GM19455 (cell line): ENCODE measurements around the gene ZBTB44.

Experiments
- ATAC-seq: cut with Tn5 transposase; IDR thresholded peaks from one replicate; pipeline ENCODE4 v1.9.1; 2021; ENCODE audit not compliant: unreplicated experiment

ZBTB44 gene

GRCh38 chr11:130215531-130216220, 99.0 kb downstream of the ZBTB44 start:
- no peak for ATAC-seq

GRCh38 chr11:130214861-130215530, 99.7 kb downstream of the ZBTB44 start:
- ATAC-seq, result no peak

DNA sequence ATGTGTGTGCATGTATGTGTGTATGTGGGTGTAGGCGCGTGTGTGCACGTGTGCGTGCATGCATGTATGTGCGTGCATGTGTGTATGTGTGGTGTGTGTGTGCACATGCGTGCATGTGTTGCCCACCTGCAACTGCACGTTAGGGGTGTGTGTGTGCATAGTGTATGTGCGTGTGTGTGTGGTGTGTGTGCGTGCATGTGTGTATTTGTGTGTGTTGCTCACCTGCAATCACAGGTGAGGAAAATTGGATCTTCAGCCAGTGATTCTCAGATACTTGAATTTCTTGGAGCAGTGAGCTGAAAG, 100.8 kb downstream of the ZBTB44 start:
- ATAC-seq, result no peak

DNA sequence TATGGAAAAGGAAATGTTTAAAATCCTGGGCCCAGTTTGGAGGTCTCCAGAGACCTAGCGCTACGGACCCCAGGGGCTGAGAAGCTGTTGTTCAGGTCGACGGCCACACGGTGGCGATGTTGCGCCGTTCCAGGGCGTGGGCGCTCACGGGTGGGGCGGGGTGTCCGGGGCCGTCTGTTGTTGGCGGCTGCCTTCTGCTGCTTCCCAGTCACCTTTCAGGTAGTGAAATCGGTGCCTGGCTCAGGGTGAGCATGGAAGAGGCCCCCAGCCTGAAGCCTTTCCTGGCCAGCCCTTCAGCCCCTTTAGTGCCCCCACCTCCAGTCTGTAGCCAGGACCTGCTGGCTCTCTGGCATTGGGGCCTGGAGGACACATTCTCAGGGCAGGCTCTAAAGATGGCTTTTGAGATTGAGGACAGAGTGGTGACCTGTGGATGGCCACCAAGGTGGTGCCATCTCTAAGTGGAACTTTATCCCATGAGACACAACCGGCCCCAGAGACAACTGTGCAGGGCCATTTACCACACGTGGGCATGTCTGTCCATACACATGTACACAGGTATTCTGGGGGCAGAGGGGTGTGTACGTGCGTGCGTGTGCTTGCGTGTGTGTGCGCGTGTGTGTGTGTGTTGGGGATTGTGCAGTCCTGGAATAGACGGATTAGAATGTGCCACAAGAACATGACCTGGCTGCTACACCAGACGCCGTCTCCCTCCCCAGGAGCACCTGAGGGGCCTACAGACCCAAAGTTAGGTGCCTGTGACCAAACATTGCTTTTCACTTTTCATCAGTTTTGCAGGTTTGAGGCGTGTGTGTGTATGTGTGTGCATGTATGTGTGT, 101.4 kb downstream of the ZBTB44 start:
- ATAC-seq, result peak; percentile 74

DNA sequence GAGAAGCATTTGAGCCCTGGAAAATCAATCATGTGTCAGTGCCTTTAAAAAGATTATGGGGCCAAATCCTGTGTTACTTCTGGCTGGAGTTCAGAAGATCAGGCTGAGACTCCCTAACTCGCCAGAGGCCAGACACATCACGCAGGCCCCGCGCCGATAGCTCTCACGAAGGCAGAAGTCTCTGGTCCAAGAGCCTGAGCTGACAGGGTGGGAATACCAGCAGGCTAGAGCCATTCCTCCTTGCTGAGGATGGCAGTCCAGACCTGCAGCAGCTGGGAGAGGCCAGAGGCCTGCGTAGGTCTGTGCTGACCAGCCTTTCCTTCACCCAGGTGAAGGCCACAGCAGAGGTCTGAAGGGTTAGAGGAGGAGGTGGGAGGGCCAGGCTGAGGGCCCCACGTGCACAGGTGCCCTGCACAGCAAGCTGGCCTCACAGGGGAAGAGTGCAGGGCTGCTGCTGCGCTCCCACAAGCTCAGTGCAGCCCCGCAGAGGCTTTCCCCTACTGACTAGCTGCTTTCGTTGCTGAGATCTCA, 102.2 kb downstream of the ZBTB44 start:
- ATAC-seq, result no peak

DNA sequence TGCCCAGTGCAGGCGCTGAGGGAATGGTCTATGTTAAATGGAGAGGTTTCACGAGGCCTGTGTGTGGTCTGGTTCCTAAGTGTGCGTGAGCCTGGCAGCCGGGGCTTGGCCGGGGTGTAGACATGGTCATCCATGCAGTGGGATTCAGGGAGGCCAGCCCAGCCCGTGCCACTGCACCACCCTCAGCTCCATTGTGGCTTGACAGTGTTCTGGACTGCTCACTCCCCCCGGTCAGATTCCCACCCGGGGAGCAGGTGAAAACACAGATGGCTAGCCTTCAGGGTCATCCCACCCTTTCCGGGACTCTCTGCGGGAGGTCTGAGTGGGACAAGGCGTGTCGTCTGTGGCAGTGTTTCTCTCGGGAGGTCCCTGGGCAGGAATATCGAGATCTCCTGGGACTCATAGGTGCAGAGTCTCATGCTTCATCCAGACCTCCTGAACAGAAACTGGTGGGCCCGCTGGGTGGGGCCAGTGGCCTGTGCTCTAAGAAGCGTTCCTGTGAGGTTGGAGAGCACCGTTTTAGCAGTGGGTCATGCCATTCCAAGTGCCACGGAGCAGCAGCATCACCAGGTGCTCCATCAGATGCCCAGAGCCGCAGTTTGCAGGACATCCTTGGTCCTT, 102.8 kb downstream of the ZBTB44 start:
- no peak for ATAC-seq

DNA sequence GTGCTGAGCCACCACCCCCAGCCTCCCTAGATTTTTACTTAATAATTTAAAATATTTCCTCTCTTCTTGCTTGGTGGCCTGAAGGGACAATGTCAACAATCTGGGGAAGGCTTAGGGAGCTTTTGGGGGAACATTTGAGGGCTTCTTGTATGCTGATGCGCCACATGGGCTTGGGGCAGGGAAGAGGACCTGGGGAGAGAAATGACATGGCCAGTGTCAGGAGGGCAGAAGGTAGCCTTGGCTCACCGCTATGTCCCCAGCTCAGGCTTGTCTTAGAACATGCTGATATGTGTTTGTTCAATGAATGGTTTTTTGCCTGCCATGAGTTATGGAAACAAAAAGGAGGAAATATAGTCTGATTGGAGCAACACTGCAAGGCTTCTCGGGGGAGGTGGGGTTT, 103.6 kb downstream of the ZBTB44 start:
- ATAC-seq, result no peak

DNA sequence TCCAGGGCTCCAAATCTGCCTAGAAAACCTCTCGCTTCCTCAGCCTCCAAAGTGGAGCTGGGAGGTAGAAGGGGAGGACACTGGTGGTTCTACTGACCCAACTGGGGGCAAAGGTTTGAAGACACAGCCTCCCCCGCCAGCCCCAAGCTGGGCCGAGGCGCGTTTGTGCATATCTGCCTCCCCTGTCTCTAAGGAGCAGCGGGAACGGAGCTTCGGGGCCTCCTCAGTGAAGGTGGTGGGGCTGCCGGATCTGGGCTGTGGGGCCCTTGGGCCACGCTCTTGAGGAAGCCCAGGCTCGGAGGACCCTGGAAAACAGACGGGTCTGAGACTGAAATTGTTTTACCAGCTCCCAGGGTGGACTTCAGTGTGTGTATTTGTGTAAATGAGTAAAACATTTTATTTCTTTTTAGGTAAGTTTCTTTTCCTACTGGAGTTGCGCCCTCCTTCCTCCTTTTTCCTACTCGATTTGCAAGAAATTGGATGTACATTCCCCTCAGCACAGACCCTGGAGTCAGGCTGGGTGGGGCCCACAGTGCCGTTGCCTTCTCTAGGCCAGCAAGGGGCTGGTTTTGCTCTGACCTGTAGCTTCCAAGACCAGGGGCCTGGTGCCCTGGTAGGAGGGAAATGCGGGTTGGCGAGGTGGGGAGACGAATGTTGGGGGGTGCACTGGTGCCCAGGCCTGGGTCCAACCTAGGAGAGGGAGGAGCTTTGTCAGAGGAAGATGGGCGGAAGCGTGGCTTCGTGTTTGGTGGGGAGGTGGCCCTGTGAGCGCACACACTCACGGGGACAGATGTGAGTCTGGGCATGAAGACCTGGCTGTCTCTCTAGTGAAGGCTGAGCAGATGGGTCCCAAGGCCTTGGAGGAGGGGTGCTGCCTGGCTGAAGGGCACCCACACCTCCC, 104.5 kb downstream of the ZBTB44 start:
- no peak for ATAC-seq

DNA sequence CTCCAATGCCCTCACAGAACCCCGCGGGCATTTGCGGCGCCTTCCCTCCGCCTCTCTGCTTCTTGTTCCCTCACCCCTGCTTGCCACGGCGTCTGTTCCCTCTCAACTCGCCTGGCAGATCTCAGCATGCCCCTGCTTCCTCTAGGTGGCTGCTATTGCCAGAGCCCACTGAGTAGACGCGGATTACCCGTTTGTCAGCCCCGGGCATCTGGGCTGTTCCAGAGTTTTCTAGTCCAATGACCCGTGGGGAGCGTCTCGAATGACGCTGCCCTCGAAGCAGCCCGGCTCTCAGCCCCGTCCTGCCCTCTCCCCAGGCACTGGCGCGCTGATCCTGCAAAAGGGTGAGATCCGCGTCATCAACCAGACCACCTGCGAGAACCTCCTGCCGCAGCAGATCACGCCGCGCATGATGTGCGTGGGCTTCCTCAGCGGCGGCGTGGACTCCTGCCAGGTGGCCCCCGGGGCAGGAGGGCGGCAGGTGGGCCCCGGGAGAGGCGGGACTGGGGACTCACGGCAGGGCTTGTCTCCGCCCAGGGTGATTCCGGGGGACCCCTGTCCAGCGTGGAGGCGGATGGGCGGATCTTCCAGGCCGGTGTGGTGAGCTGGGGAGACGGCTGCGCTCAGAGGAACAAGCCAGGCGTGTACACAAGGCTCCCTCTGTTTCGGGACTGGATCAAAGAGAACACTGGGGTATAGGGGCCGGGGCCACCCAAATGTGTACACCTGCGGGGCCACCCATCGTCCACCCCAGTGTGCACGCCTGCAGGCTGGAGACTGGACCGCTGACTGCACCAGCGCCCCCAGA, 105.4 kb downstream of the ZBTB44 start:
- no peak for ATAC-seq

- no peak for ATAC-seq
Measured at GRCh38 chr11:130208241-130209127, 106.2 kb downstream of the ZBTB44 start.

DNA sequence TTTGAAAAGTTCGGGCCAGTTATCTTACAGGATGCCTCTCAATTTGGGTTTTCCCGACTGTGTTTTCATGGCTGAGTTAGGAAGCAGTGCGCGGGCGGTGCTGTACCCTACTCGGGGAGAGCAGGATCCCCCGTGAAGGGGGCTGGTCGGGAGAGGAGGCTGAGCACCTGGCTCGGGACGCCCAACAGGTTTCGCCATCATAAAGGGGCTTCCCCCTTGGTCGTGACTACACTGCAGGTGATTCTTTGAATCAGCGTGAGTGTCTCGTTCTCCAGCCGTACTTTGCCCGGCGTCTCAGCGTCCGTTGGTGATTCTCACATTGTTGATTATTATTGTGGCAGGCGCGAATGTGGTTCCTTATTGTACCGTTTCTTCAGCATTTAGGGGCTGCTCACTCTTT, 108.6 kb downstream of the ZBTB44 start:
- no peak for ATAC-seq

DNA sequence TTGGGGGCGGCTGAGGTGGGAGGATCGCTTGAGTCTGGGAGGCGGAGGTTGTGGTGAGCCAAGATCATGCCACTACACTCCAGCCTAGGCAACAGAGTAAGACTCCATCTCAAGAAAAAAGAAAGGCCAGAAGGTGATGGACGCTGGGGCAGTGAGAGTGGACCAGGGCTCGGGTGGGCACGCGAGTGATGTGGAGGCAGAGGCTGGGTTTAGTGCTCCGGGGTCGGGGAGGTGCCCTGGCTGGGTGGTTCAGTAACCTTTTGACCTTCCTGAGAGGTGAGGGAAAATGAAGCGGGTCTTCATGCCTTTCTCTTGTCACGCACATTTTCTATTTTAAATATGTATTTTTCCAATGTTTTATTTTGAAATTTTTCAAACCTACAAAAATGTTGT, 110.0 kb downstream of the ZBTB44 start:
- ATAC-seq, result no peak

- ATAC-seq, result no peak
Measured at GRCh38 chr11:130203766-130204702, 110.7 kb downstream of the ZBTB44 start.

GRCh38 chr11:130202818-130203689, 111.7 kb downstream of the ZBTB44 start:
- ATAC-seq, result no peak

DNA sequence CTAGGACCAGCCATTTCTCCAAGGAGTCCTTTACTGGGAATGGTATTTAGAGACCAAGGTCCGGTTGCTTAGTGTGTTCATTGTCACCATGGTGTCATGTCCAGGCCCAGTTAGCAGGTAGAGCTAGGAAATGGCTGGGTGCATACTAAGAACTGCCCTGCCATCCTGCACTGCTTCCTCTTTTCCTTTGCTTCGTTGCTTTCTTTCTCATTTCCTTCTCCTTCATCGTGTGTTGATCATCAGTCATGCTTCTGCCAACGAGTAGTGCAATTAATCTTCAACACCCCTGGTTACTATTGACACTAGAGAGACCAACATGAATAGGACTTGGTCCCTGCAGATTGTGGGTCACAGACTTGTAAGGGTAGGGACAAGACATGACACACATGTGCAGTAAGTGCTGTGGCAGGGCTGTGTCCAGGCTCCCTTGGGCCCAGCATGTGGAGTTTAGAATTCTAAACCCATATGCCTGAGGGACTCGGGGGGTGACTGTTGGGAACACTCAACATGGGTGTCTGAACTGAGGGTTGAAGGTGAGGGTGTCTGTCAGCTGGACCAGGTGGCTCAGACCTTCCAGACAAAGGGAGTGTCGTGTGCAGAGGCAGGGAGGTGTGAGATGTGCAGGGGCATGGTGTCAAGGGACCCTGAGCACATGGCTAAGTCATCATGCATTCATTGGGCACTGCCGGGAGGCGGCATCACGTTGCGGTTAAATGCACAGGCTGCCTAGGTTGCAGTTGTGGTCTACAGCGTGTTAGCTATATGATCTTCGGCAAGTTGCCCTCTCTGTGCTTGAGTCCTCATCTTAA, 112.5 kb downstream of the ZBTB44 start:
- ATAC-seq, result no peak

GRCh38 chr11:130201026-130201425, 113.7 kb downstream of the ZBTB44 start:
- ATAC-seq, result no peak
